Activated T-cell treated with anti-CD3 and anti-CD28 coated beads, Interleukin-2, amount 50 U/mL, for 72 hours (primary cell): ENCODE measurements around the gene PRKD1. TPM values are rescaled to one million over a fixed set of nuclear protein-coding genes. Genes with fewer than 3 reads are reported as not detected.
"Not testable (repeated sequence)": the region's sequence is repeated elsewhere in the genome, so short reads cannot be mapped to it uniquely, and the experiment has no call there.

Source experiments
- ATAC-seq, 2 donors: fragments of 150-1000 bp; cut with Tn5 transposase; replicated peaks in 1 of 2; 2 replicates each; pipeline ENCODE4 v1.10.0; 2021; ENCODE audit warnings: moderate library complexity in 2 of 2, mild to moderate bottlenecking in 1 of 2
- DNase-seq, 2 donors: peaks; one replicate each; pipeline ENCODE4 v3.0.0; 2021 to 2022; ENCODE audit warnings: mixed read lengths in 1 of 2
- H3K27ac Mint-ChIP-seq: one replicate; pipeline ENCODE4 v1.8.0; 2022; ENCODE audit warnings: mild to moderate bottlenecking, moderate library complexity, mixed read lengths
- H3K27me3 Mint-ChIP-seq: one replicate; pipeline ENCODE4 v1.8.0; 2022; ENCODE audit warnings: low read depth, mixed read lengths
- H3K36me3 Mint-ChIP-seq, 2 donors: one replicate each; pipeline ENCODE4 v1.8.0; 2022; ENCODE audit warnings: mixed read lengths in 2 of 2, mild to moderate bottlenecking in 1 of 2; ENCODE audit not compliant: insufficient read depth in 2 of 2
- H3K4me1 Mint-ChIP-seq: one replicate; pipeline ENCODE4 v1.8.0; 2022; ENCODE audit warnings: low read depth, mixed read lengths
- H3K4me3 Mint-ChIP-seq, 2 donors: one replicate each; pipeline ENCODE4 v1.8.0; 2022; ENCODE audit warnings: mild to moderate bottlenecking in 2 of 2, mixed read lengths in 2 of 2, moderate library complexity in 2 of 2
- H3K9me3 Mint-ChIP-seq, 2 donors: one replicate each; pipeline ENCODE4 v1.8.0; 2022; ENCODE audit warnings: mixed read lengths in 2 of 2
- total RNA-seq, 2 donors: library from RNA; stranded (reverse); gene quantifications; one replicate each; pipeline ENCODE4 v1.2.3, GENCODE V29; 2022

The PRKD1 gene
- total RNA-seq, 2 donors from 2014 or later, result not detected

- no peak for ATAC-seq
- DNase-seq, result no peak
- no peak overlapping the region for H3K27ac Mint-ChIP-seq
- H3K9me3 Mint-ChIP-seq, result peaks cover 0 to 5% of the 10 kb centered on the region in 2 donors
- H3K4me1 Mint-ChIP-seq, result no peaks in the 10 kb centered on the region
- H3K4me3 Mint-ChIP-seq, result no peak overlapping the region
- no peaks in the 10 kb centered on the region for H3K27me3 Mint-ChIP-seq
- H3K36me3 Mint-ChIP-seq, result no peaks in the 10 kb centered on the region
Observed at GRCh38 chr14:29735459-29735858, 192.2 kb downstream of the PRKD1 start.

GRCh38 chr14:29734732-29735131 is 192.9 kb downstream of the PRKD1 start:
- H3K27ac Mint-ChIP-seq, result no peak overlapping the region
- no peaks in the 10 kb centered on the region for H3K4me1 Mint-ChIP-seq
- ATAC-seq (no peak), DNase-seq (no peak)
- H3K27me3 Mint-ChIP-seq, result no peaks in the 10 kb centered on the region
- H3K9me3 Mint-ChIP-seq, result peaks cover 4 to 7% of the 10 kb centered on the region in 2 donors
- no peaks in the 10 kb centered on the region for H3K36me3 Mint-ChIP-seq
- no peak overlapping the region for H3K4me3 Mint-ChIP-seq

- peaks cover 11 to 13% of the 10 kb centered on the region in 2 donors for H3K9me3 Mint-ChIP-seq
- not testable (repeated sequence) for H3K4me1 Mint-ChIP-seq, H3K27ac Mint-ChIP-seq, H3K36me3 Mint-ChIP-seq, H3K4me3 Mint-ChIP-seq, DNase-seq, H3K27me3 Mint-ChIP-seq, ATAC-seq
Observed at GRCh38 chr14:29726560-29727331, 200.9 kb downstream of the PRKD1 start.

GRCh38 chr14:29724991-29725390 is 202.7 kb downstream of the PRKD1 start:
- ATAC-seq (no peak), DNase-seq (no peak)
- Mint-ChIP-seq H3K27me3 (no peaks in the 10 kb centered on the region), H3K9me3 (peaks cover 11 to 15% of the 10 kb centered on the region in 2 donors), H3K4me3 (no peak overlapping the region), H3K36me3 (no peaks in the 10 kb centered on the region), H3K4me1 (no peaks in the 10 kb centered on the region), H3K27ac (no peak overlapping the region)

GRCh38 chr14:29722831-29723230 is 204.8 kb downstream of the PRKD1 start:
- ATAC-seq (no peak), DNase-seq (no peak)
- Mint-ChIP-seq H3K36me3 (no peaks in the 10 kb centered on the region), H3K9me3 (peaks cover 12 to 17% of the 10 kb centered on the region in 2 donors), H3K27ac (no peak overlapping the region), H3K4me3 (no peak overlapping the region), H3K4me1 (no peaks in the 10 kb centered on the region), H3K27me3 (no peaks in the 10 kb centered on the region)

DNA sequence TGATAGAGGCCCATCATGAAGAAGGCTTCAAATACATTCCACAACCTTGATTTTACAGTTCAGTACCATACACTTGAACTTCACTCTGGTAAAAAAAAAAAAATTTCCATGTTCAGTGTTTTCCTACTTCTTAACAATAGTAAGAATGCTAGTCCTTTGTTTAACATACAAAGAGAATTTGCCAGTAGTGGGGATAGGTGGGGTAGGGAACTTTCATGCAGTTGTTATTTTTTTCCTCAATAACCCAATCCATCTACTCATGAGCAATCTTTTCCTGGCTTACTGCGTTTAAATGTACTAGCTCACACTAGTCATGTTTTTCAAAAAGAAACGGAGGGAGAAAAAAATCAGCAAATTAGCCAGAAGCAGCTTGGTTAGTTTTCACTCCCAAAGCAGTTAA is 206.1 kb downstream of the PRKD1 start:
- DNase-seq, result no peak
- Mint-ChIP-seq H3K4me1 (no peaks in the 10 kb centered on the region), H3K27me3 (no peaks in the 10 kb centered on the region), H3K9me3 (peaks cover 12 to 17% of the 10 kb centered on the region in 2 donors), H3K4me3 (no peak overlapping the region), H3K27ac (no peak overlapping the region), H3K36me3 (no peaks in the 10 kb centered on the region)
- ATAC-seq, result no peak

DNA sequence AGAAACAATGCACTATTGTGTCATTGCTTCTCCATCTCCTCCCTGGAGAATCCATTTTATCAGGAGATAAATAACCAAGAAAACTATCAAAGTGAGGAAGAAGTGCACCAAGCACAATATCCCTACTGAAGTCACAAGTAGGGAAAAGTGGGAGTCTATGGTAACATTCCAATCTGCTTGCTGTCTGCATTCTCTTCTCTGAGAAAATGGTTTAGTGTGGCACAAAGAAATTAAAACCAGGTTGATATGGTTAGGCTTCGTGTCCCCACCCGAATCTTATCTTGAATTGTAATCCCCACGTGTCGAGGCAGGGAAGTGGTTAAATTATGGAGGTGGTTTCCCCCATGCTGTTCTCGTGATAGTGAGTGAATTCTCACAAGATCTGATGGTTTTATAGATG is 209.7 kb downstream of the PRKD1 start:
- H3K9me3 Mint-ChIP-seq, result peaks cover 12 to 14% of the 10 kb centered on the region in 2 donors
- DNase-seq (no peak), ATAC-seq (no peak)
- no peaks in the 10 kb centered on the region for H3K27me3 Mint-ChIP-seq
- no peak overlapping the region for H3K27ac Mint-ChIP-seq
- H3K4me3 Mint-ChIP-seq, result no peak overlapping the region
- H3K4me1 Mint-ChIP-seq, result no peaks in the 10 kb centered on the region
- no peaks in the 10 kb centered on the region for H3K36me3 Mint-ChIP-seq

DNA sequence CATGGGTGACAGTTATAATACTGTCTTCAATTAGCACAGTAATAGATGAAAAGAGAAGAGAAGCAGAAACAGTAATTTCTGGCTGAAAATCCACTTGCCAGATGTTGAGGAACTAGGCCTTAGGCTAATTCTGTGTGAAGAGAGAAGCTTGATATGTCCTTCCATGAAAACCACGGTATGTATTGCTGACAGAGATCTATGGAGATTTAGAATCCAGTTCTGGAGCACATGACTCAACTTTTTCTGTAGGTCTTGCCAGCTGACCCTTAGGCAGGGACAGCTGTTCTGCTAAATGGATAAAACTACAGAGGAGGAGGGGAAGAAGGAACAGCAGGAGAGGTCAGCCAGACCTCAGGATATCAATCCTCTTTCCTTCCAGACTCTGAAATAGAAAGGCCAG is 211.5 kb downstream of the PRKD1 start:
- ATAC-seq, result no peak
- Mint-ChIP-seq H3K4me3 (no peak overlapping the region), H3K36me3 (no peaks in the 10 kb centered on the region), H3K4me1 (no peaks in the 10 kb centered on the region), H3K9me3 (peaks cover 9 to 10% of the 10 kb centered on the region in 2 donors), H3K27ac (no peak overlapping the region), H3K27me3 (no peaks in the 10 kb centered on the region)
- no peak for DNase-seq

DNA sequence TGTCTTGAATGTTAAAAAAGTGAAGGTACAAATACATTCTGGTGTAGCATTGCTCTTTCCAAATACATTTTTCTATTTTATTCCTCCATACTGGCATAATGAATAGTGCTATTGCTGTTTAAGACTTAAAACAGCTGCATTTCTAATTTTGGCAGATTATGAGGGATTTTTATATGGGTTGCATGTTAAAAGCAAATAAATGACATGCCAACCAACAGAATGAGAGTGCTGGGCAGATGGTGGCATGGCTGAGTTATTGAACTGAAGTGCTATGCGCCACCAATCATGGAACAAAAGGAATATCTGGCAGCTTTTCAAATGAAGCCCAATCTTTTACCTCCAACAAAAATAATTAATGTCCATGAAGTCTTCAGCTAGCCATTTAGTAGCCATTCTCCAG is 215.0 kb downstream of the PRKD1 start:
- Mint-ChIP-seq H3K4me1 (no peaks in the 10 kb centered on the region), H3K27me3 (no peaks in the 10 kb centered on the region), H3K36me3 (no peaks in the 10 kb centered on the region), H3K9me3 (peaks cover 4 to 7% of the 10 kb centered on the region in 2 donors), H3K4me3 (no peak overlapping the region), H3K27ac (no peak overlapping the region)
- ATAC-seq (no peak), DNase-seq (no peak)

DNA sequence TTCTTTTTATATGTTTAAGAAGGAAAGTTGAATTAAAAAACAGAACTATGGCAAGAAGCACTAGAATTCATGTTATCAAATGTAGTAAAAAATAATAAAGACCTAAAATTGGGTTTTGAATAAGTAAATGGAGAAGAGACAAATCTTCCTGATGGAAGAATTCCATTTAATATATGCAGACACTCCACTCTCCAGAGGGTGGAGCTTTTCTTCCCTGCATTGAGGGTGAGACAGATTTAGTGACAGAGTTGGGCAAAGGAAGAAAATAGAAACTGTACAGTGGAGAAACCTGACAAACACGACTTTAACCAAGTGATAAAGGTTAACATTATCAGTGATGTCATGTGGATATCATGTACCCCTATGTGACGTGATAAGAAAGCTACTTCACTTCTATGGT is 217.6 kb downstream of the PRKD1 start:
- Mint-ChIP-seq H3K27me3 (no peaks in the 10 kb centered on the region), H3K4me3 (no peak overlapping the region), H3K27ac (no peak overlapping the region)

GRCh38 chr14:29709490-29709889 is 218.2 kb downstream of the PRKD1 start:
- no peaks in the 10 kb centered on the region for H3K36me3 Mint-ChIP-seq
- DNase-seq (no peak), ATAC-seq (no peak)
- H3K27ac Mint-ChIP-seq, result no peak overlapping the region
- H3K4me1 Mint-ChIP-seq, result no peaks in the 10 kb centered on the region
- H3K4me3 Mint-ChIP-seq, result no peak overlapping the region
- no peaks in the 10 kb centered on the region for H3K27me3 Mint-ChIP-seq
- peaks cover 9% of the 10 kb centered on the region in 2 donors for H3K9me3 Mint-ChIP-seq

More for the DNA sequence above, 217.6 kb downstream of the PRKD1 start:
- peaks cover 11% of the 10 kb centered on the region in 2 donors for H3K9me3 Mint-ChIP-seq
- no peak for ATAC-seq
- H3K4me1 Mint-ChIP-seq, result no peaks in the 10 kb centered on the region
- DNase-seq, result no peak
- no peaks in the 10 kb centered on the region for H3K36me3 Mint-ChIP-seq

DNA sequence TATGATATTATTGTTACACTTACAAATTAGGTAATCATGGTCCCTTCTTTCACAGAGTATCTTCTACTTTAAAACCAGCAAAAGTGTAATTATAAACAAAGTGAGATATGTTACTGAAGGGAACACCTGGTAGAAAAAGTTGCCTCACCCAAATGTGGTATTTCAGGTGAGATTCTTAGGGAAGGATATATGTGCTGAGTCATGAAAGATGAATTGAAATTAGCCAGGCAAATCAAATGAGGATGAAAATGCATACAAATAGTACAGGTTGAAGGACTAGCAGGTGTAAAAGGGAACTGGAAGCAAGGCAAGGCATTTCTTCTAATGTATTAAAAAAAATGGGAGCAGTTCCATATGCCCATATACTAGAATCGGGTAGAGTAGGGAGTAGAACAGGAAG is 220.9 kb downstream of the PRKD1 start:
- DNase-seq, result no peak
- ATAC-seq, result no peak
- H3K36me3 Mint-ChIP-seq, result no peaks in the 10 kb centered on the region
- no peak overlapping the region for H3K27ac Mint-ChIP-seq
- H3K4me3 Mint-ChIP-seq, result no peak overlapping the region
- H3K9me3 Mint-ChIP-seq, result peaks cover 13 to 15% of the 10 kb centered on the region in 2 donors
- H3K4me1 Mint-ChIP-seq, result no peaks in the 10 kb centered on the region
- H3K27me3 Mint-ChIP-seq, result no peaks in the 10 kb centered on the region

DNA sequence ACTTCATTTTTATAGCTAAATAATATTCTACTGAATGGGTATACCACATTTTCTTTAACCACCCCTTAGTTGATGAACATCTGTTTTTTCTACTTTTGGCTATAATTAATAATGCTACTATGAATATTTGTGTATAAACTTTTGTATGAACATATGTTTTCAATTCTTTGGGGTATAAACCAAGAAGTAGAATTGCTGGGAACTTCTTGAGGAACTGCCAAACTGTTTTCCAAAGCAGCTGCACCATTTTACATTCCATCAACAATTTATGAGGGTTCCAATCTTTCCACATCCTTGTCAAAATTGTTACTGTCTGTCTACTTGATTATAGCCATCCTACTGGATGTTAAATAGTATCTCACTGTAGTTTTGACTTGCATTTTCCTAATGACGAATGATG is 221.8 kb downstream of the PRKD1 start:
- Mint-ChIP-seq H3K4me3 (no peak overlapping the region), H3K27me3 (no peaks in the 10 kb centered on the region), H3K4me1 (no peaks in the 10 kb centered on the region), H3K36me3 (no peaks in the 10 kb centered on the region), H3K9me3 (peaks cover 11 to 19% of the 10 kb centered on the region in 2 donors), H3K27ac (no peak overlapping the region)
- ATAC-seq, result no peak
- no peak for DNase-seq

- not testable (repeated sequence) for H3K27ac Mint-ChIP-seq, H3K4me3 Mint-ChIP-seq, DNase-seq, H3K4me1 Mint-ChIP-seq, H3K36me3 Mint-ChIP-seq, H3K27me3 Mint-ChIP-seq, ATAC-seq
- H3K9me3 Mint-ChIP-seq, result peaks cover 15 to 16% of the 10 kb centered on the region in 2 donors
Observed at GRCh38 chr14:29689597-29689996, 238.1 kb downstream of the PRKD1 start.
